Measurements from ENCODE around the gene ZNF324.

DNA sequence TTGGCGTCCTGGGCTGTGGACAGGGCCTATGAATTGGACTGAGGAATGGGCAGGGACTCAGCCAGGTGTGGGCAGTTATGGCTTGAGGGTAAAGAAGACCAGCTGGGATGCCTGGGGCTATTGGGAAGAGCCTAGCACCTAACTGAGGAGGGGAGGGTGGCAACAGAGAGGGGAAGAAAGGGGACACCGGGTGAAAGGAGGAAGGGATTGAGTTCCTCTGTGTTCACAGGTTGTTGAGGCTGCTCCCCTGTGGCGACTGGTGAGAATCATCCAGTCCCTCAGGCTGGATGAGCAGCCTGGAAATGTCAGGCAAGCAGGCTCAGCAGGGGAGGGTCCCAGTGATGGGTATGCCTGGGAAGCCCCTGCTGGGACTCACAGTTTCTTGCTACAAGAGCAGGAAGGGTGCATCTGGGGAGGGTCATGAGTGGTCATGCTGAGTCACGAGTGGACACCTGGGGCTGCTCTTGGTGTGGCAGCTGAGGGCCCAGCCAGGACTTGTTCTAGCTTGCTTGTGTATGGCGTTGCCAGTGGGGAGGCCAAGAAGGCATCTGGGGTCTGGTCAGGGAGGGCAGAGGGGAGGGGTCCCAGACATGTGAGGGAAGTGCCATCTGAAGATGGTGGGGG, 1.4 kb downstream of the ZNF324 start:
- TF ChIP-seq HNF4G (IDR thresholded peaks at IDR 0.05) = no peak
- TF ChIP-seq GABPA (IDR thresholded peaks at IDR 0.05 in 1 of 2, conservative IDR thresholded peaks at IDR 0.05 in 1 of 2) = no peak
- no peak for TF ChIP-seq FOXA1 (IDR thresholded peaks at IDR 0.05)
- TF ChIP-seq YY1 (IDR thresholded peaks at IDR 0.05) = no peak
- no peak for TF ChIP-seq FOXA2 (IDR thresholded peaks at IDR 0.05)
- TF ChIP-seq, protein P1, sequence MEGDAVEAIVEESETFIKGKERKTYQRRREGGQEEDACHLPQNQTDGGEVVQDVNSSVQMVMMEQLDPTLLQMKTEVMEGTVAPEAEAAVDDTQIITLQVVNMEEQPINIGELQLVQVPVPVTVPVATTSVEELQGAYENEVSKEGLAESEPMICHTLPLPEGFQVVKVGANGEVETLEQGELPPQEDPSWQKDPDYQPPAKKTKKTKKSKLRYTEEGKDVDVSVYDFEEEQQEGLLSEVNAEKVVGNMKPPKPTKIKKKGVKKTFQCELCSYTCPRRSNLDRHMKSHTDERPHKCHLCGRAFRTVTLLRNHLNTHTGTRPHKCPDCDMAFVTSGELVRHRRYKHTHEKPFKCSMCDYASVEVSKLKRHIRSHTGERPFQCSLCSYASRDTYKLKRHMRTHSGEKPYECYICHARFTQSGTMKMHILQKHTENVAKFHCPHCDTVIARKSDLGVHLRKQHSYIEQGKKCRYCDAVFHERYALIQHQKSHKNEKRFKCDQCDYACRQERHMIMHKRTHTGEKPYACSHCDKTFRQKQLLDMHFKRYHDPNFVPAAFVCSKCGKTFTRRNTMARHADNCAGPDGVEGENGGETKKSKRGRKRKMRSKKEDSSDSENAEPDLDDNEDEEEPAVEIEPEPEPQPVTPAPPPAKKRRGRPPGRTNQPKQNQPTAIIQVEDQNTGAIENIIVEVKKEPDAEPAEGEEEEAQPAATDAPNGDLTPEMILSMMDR (IDR thresholded peaks at IDR 0.05; ENCODE audit: low read depth, low read length, missing input control) = no peak
- TF ChIP-seq TAF1 (conservative IDR thresholded peaks at IDR 0.05) = no peak
- TF ChIP-seq SP1 (IDR thresholded peaks at IDR 0.05) = no peak

All from liver (tissue), 3 donors.